ENCODE results near the gene CDR2.
"Not testable (repeated sequence)": the region's sequence is repeated elsewhere in the genome, so short reads cannot be mapped to it uniquely, and the experiment has no call there.

The CDR2 gene

DNA sequence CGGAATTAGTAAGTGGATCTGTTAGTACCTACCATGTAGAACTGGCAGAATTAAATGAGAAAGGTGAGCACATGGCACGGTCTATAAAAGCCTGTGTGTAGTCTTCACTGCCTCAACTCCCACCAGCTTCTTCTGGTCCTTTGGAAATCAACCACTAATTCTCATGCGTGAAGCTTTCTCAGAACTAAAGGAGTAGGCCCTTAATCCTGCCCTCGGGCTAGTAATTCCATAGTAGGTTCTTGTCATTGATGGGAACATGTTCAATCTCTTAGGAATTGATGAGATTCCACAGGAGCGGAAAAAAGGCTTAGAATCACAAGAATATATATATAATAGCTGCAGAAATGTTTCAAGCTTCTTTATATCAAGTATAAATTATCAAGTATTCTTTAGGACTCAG, 21.7 kb downstream of the CDR2 start:
- DNase-seq (ENCODE audit: low read depth), result no peak

DNA sequence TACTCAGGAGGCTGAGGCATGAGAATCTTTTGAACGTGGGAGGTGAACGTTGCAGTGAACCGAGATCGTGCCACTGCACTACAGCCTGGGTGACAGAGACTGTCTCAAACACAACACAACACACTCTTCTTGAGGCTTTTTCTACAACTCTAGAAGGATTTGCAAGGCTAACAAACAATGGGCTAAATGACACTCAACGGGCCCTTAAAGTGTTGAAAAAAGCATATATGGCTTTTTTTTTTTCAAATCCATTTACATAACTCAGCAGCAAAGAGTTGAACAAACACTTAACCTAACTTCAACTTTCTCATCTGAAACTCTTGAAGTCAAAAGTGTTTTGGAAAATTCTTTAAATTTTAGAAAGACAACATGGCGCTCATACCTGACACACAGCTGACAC, 22.3 kb downstream of the CDR2 start:
- no peak for DNase-seq (ENCODE audit: low read depth)

DNA sequence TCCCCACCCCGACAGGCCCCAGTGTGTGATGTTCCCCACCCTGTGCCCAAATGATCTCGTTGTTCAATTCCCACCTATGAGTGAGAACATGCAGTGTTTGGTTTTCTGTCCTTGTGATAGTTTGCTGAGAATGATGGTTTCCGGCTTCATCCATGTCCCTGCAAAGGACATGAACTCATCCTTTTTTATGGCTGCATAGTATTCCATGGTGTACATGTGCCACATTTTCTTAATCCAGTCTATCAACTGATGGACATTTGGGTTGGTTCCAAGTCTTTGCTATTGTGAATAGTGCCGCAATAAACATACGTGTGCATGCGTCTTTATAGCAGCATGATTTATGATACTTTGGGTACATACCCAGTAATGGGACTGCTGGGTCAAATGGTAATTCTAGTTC, 23.4 kb downstream of the CDR2 start:
- DNase-seq (ENCODE audit: low read depth), result not testable (repeated sequence)

DNA sequence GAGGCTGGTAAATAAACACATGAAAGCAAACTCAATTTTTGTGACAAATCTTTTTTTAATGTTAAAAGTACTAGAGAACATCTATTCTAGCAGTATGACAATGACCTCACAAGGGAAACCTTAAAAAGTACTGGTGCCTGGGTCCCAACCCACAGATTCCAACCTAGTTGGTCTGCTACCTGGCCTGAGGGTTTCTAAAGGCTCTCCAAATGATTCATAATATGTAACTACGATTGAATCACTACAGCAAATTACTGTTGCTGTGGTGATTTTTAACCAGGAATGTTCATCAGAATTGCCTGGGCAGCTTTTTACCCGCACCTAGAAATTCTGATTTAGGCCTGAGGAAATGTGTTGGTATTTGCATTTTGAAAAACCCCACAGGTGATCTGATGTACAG, 26.1 kb downstream of the CDR2 start:
- no peak for DNase-seq (ENCODE audit: low read depth)

DNA sequence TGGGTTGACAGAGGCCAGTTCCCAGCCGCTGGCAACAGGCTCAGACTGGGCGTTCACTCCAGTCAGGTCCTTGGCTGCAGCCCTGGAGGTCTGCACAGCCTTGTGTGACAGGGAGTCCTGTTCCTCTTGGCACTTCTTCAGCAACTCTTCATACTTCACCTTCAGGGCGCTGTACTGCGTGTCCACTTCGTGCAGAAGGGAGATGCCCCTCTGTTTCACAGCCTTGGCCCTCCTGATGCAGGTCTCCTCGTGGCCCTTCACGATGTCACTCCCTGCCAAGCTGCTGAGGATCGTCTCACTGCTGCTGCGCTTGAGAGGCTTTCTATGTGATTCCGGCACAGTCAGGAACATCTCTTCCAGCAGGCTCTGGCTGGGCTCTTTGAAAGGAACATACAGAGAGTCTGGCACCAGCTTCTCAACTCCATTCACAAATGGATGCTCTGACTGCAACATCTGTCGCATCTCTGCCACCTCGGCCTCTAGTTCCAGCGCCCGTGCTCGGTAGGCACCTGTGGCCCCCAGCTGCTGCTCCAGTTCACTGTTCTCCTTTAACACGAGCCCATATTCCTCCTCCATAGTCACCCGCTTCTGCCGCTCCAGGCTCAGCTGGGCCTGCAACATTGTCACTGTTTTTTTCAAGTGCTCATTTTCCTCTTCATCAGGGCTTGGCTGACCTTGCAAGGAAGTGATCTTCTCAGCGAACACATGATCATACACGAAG, 27.2 kb downstream of the CDR2 start:
- no peak for DNase-seq (ENCODE audit: low read depth)

DNA sequence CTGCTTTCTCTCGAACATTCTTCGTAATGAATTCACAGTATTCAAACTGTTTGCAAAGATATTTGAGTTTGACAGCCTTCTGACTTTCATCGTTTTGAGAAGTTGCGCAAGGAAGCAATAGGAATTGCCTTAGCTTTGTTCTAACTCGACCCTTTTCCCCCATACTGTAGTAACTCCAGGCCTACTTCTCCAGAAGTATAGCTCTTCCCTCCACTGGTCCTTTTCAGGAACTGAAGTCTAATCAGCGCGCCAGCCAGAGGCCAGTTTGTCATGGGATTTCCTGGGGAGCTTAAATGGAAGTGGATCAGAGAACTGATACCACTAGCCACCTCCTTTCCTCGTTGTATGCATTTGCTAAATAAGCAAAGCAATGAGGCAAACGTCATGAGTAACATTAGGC, 27.9 kb downstream of the CDR2 start:
- DNase-seq (ENCODE audit: low read depth), result no peak

DNA sequence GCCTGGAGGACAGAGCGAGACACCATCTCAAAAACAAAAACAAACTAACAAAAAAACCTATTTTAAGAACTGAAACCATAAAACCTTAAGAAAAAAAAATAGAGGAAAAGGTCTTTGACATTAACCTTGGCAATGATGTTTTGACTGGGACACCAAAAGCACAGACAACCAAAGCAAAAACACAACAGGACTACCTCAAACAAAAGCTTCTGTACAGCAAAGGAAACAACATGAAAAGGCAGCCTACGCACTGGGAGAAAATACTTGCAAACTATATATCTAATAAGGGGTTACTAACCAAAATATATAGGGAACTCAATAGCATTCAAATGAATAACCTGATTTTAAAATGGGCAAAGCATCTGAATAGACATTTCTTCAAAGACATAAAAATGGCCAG, 32.3 kb downstream of the CDR2 start:
- DNase-seq (ENCODE audit: low read depth), result no peak

DNA sequence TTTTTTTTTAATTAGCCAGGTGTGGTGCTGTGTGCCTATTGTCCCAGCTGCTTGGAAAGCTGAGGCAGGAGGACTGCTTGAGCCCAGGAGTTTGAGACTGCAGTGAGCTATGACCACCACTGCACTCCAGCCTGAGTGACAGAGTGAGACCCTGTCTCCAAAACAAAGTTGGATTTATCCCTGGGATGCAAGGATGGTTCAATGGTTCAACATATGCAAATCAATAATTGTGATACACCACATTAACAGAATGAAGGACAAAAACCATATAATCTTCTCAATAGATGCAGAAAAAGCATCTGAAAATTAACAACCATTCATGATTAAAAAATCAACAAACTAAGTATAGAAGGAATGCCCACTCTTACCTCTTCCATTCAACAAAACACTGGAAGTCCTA, 33.5 kb downstream of the CDR2 start:
- no peak for DNase-seq (ENCODE audit: low read depth)

DNA sequence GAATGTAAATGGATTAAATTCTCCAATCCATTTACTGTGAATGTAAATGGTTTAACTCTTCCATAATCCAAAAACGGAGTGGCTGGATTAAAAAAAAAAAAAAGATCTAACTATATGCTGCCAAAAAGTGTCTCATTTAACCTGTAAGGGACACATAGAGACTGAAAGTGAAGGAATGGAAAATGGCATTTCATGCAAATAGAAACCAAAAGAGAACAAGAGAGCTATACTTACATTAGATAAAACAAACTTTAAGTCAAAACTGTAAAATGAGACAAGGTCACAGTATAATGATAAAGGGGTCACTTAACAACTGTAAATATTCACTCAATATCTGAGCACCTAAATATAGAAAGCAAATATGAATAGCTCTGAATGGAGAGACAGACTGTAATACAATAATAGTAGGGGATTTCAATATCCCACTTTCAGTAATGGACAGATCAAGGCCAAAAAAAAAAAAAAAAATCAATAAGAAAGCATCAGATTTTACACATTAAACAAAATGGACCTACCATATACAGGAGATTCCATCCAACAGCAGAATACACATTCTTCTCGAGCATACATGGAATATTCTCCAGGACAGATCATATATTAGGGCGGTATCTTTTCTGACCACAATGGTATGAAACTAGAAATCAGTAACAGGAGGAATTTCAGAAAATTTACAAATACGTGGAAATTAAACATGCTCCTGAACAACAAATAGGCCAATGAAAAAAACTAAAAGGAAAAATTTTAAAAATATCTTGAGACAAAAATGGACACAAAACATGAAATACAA, 36.4 kb downstream of the CDR2 start:
- no peak for DNase-seq (ENCODE audit: low read depth)

DNA sequence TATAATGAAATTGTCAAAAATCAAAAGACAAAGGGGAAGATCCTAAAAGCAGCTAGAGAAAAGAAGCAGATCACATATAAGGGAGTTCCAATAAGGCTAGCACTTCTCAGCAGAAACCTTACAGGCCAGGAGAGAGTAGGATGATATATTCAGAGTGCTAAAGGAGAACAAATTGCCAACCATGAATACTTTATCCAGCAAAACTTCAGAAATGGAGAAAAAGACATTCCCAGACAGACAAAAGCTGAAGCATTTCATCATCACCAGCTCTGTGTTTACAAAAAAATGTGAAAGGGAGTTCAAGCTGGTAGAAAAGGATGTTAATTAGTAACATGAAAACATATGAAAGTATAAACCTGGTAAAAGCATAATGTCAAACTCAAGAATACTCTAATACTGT, 37.4 kb downstream of the CDR2 start:
- no peak for DNase-seq (ENCODE audit: low read depth)

DNA sequence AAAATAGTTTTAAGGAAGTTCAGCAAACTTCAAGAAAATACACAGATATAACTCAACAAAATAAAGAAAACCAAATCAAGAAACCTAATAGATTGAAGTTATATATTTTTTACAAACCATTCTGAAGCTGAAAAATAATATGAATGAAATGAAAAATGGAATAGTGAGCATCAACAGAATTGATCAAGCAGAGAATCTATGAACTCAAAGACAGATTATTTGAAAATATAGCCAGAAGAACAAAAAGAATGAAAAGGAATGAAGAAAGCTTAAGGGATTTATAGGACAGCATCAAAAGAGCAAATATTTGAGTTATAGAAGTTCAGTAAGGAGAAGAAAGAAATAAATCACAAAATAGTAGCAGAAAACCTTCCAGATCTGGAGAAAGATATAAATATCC, 37.8 kb downstream of the CDR2 start:
- no peak for DNase-seq (ENCODE audit: low read depth)

DNA sequence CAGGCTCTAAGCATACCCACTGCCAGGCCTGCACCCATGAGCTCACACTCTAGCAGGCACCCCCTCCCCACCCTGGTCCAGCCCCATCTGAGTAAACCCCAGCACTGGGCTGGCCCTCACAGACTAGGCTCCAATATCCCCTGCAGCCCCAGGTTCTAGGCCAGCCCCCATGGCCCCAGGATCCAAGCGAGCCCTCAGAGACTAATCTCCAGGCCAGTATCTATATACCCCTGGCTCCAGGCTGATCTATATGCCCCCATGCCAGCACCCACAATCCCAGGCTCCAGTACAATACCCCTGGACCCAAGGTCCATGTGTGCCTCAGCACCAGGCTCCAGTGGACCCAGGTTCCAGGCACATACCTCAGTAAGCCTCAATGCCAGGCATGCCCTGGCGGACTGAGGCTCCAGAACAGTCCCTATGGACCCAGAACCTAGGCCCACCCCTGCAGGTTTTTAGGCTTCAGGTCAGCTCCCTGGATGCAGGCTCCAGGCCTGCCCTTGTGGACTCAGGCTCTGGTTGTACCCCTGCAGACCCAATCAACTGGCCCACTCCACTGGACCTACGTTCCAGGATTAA, 38.7 kb downstream of the CDR2 start:
- no peak for DNase-seq (ENCODE audit: low read depth)

DNA sequence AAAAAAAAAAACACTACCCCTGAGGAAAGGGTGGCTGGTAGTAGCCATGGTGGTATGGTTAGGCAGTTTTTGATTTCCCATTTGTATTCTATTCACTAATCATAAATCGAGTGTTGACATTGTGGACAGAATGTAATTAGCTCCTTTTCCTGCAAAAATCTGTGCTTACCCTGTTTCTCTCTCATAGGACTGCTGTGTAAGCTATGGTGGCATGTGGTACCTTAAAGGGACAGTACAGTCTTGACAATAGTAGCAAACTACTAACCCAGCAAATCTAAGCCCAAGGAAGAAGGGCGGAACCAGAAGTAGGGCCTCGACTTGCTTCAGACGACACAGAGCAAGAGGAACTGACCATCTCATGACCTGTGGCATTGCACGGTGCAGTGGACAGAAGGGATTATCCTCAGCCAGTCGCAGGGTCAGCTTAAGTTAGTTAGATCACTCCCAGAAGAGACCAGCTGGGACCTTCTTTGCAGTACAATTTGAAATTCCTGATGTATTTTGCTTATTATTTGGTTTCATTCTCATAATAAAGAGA, 40.9 kb downstream of the CDR2 start:
- DNase-seq (ENCODE audit: low read depth), result no peak

DNA sequence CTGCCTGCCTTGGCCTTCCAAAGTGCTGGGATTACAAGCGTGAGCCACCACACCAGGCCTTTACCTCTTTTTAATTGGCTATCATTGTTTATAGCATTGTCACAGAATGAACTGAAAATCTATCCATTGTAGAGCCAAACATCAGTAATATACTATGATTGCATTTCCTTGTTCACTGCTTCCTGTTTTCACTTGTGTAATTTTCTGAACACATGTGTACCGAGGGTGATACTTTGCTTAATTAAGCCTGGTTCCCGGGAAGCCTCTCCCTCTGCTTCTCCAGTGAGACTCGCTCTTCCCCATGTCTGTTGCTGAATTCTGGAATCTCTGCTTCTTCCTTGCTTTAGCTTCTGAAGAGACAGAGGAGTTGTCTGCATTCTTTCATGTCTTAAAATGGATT, 44.1 kb downstream of the CDR2 start:
- DNase-seq (ENCODE audit: low read depth), result no peak

DNA sequence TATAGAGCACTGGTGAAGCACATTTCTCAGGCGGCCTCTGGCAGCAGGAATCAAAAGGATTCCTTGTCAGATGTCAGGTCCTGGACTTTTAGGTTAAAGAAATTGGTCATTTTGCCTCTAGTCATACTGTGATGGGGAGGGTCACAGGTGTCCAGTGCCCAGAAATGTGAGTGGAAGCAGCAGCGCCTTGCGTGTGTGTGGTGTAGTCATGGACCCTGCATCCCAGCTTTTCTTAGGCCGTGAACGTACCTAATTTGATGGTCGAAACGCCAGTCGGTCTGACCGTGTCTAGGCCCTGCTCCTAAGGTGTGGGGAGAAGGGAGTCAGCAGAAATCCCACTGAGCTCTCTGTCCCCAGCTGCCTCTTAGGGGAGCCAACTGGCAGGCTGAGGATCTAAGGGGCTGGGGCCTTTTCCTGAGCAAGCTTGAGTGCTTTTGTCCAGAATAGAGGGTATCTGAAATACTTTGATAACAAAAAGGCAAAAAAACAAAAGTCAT, 45.2 kb downstream of the CDR2 start:
- DNase-seq (ENCODE audit: low read depth), result no peak

DNA sequence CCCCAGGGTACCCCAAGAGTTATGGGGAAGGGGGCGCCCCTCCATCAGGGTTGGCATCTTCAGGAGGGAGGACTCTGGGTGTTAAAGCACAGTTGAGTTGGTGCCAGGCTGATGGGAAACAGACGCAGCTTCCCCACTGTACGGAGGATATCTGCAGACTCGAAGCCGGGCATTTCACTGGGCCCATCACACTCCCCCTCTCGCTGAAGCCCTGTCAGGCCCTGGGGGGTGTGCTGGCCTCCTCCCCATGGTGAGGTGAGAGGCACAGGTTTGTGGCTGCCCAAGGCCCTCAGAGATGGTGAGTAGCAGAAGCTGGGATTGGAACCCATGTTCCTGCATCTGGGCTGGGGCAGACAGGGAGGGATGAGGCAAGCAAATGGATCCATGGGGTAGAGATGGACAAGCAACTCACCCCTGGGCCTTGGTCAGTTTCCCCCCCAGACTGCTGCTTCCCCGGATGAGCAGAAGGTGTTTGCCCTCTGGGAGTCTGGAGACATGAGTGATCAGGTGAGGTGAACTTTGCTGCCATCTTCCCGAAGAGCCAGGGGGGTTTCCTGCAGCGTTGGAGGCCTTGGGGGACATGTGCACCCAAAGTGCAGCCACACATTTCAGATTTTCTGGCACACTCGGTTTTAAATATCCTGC, 46.2 kb downstream of the CDR2 start:
- no peak for DNase-seq (ENCODE audit: low read depth)

DNA sequence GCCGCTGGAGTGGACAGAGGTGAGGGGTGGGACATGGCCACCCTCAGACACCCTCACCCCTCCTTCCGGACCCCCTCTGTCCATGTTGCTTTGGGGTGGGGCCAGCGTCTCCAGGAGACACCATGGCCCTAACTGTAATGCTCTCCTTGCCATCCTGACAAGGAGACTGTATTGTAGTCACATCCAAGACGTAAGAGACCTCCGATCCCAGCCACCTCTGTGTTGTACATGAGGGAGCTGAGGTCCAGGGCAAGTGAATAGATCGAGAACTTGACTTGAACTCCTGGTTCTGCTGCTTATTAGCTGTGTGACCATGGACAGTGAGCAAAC, 47.0 kb downstream of the CDR2 start:
- no peak for DNase-seq (ENCODE audit: low read depth)

DNA sequence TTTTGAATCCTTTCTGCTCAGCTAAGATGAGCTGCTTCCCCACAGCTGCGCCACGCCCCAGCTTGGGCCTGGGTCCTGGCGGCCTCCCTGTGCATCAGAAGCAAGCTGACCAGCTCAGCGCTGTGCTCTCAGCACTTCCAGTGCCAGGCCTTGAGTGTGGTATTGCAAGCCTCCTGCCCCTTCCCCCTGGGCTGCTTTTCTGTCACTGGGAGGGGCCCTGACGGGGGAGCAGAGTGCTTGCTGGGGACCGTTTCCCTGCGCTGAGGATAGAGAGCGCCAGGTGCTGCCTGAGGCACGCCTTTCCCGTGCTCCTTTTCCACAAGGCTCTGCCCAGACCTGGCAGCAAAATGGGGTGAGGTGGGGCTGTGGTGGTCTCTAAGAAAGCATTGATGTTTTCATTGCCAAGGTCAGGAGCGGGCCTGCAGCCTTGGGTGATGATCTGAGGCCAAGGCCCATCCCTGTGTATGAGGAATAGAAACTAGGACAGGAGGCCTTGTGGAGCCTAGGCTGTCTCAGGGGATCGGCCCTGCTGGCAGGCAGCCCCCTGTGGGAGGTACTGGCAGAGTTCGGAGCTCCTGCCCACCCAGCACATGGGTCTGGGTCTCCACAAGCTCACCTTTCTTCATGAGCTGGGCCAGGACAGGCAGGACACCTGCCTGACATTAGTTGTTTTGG, 47.5 kb downstream of the CDR2 start:
- no peak for DNase-seq (ENCODE audit: low read depth)

DNA sequence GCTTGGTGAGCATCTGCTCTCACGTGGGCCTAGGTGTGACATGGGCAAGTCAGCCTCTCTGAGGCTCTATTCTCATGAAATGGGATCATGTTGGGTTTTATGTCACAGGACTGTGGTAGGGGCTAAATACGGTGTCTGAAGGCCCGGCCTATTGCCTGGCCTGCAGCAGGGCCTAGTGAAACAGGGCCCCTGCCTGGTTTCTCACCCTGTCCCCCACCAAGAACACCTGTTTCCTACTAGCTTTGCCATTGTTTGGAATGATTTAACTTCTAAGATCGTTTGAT, 48.1 kb downstream of the CDR2 start:
- DNase-seq (ENCODE audit: low read depth), result no peak

DNA sequence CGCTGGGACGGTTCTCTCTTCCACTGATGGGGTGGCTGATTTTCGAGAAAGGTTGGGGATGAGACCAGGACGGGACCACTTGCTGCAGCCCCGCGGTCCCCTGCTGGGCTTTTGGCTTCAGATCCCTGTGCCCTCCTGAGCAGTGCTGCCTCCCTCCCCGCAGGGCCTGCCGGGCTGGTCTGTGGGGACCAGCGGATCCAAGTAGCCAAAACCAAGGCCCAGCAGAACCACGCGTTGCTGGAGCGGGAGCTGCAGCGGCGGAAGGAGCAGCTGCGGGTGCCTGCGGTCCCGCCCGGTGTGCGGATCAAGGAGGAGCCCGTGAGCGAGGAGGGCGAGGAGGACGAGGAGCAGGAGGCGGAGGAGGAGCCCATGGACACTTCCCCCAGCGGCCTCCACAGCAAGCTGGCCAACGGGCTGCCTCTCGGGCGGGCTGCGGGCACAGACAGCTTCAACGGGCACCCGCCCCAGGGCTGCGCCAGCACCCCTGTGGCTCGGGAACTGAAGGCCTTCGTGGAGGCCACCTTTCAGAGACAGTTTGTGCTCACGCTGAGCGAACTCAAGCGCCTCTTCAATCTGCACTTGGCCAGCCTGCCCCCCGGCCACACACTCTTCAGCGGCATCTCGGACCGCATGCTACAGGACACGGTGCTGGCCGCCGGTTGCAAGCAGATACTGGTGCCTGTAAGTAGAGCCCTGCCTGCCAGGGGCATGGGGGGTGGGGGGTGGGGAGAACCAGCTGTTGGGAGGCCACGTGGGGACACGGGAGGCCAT, 48.6 kb downstream of the CDR2 start:
- DNase-seq (ENCODE audit: low read depth), result no peak

DNA sequence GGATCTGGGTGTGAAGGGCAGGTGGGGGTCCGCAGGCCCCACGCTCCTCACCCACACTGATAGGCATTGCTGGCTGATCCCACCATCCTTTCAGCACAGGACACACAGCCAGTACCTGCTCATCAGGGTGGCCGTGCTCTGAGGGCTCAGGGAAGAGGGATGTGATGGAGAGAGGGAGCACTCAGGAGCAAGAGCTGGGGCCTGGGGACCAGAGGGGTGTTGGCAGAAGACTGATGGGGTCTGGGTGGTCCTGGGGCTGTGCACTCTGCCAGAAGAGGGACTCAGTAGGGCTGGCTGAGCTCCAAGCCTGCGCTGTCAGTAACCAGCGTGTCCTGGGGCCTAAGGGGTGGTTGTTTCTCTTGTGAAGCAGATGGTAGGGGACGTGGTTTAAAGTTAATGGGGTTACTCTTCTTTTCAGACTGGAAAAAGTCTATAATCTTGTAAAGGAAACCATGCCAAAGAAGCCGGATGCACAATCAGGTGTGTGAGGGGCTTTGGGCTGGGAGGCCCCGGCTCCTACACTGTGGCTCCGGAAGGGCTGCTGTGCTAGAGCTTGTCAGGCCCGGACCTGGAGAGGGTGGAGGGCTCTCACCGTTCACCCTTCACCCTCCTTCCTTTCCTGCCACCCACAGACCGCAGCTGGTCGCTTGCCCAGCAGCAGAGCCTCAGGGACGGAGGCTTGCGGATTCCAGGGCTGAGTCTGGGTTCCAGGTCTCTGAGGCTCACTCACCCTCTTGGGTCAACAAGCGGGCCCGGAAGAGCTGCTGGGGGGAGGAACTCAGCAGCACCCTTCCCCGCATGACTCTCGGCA, 49.4 kb downstream of the CDR2 start:
- DNase-seq (ENCODE audit: low read depth), result no peak

All from fibroblast of the conjunctiva (primary cell).